Neural cell (in vitro differentiated cells): ENCODE data around the gene MARCHF9.

Source experiments
- EP300 ChIP-seq: fragments of 450-650 bp; conservative IDR thresholded peaks from 2 replicates; pipeline ENCODE4 v1.6.1; 2014; ENCODE audit warnings: antibody characterized with exemption, mild to moderate bottlenecking, moderate library complexity; ENCODE audit not compliant: poor library complexity, severe bottlenecking
- EZH2 ChIP-seq: fragments of 200-600, 300-800 bp; shearing (Covaris generic), sonication (generic); IDR thresholded peaks from 2 replicates; pipeline ENCODE4 v1.6.1; 2014; ENCODE audit warnings: antibody characterized with exemption, low read length, borderline replicate concordance, mild to moderate bottlenecking; ENCODE audit not compliant: insufficient read depth, poor library complexity, severe bottlenecking
- POLR2AphosphoS5 ChIP-seq: IDR thresholded peaks from 2 replicates; pipeline ENCODE4 v1.6.1; 2012
- TAF1 ChIP-seq: IDR thresholded peaks from 2 replicates; pipeline ENCODE4 v1.6.1; 2012; ENCODE audit warnings: low read depth
- TF ChIP-seq, protein P1 (sequence below): fragments of 450-650 bp; IDR thresholded peaks from 2 replicates; pipeline ENCODE4 v1.5.1; 2014; ENCODE audit warnings: antibody characterized with exemption, mild to moderate bottlenecking, moderate library complexity; ENCODE audit not compliant: poor library complexity, severe bottlenecking
- TF ChIP-seq, protein P2 (sequence below): IDR thresholded peaks from 2 replicates; pipeline ENCODE4 v1.6.1; 2012; ENCODE audit warnings: borderline replicate concordance

DNA sequence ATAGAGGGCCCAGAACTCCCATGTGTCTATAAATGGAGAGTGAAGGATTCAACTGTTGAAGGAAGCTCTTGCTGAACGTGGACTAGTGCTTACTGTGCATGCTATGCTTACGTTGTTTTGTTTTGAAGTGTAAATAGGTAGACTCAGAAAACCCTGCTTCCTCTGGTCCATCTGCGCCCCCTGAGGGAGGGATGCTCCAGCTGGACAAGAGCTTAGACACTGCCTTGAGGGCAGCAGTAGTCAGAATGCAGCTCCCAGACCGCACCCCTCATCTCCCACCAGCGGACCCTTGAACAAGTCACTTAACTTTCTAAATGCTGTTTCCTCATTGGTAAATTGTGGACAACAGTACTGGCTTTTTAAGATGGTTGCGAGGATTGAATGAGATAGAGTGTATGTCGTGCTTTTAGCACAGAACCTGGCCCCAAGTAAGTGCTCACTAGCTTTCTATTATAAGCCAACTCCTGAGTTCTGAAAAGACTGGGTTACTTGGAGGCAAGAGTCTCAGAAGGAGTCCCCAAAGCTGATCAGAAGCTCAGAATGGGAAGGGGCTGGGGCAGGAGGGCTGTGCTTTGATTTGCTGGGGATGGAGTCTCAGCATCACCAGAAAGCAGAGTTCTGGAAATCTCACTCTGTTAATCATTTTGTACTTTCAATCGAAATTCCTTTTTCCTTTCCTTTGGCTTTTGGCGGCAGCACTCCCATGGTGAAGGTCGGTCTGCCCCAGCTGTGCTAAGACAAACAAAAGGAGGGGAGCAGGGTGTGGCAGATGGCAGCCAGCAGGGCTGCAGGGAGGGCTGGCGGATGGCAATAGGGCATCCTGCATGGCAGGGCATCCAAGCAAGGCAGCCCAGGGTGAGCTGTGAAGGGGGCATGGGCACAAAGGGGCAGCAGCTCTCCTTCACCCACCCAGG lies 31.9 kb upstream of the MARCHF9 start:
- TF ChIP-seq TAF1, result no peak
- no peak for TF ChIP-seq EZH2
- TF ChIP-seq, protein P1, sequence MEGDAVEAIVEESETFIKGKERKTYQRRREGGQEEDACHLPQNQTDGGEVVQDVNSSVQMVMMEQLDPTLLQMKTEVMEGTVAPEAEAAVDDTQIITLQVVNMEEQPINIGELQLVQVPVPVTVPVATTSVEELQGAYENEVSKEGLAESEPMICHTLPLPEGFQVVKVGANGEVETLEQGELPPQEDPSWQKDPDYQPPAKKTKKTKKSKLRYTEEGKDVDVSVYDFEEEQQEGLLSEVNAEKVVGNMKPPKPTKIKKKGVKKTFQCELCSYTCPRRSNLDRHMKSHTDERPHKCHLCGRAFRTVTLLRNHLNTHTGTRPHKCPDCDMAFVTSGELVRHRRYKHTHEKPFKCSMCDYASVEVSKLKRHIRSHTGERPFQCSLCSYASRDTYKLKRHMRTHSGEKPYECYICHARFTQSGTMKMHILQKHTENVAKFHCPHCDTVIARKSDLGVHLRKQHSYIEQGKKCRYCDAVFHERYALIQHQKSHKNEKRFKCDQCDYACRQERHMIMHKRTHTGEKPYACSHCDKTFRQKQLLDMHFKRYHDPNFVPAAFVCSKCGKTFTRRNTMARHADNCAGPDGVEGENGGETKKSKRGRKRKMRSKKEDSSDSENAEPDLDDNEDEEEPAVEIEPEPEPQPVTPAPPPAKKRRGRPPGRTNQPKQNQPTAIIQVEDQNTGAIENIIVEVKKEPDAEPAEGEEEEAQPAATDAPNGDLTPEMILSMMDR, result no peak
- TF ChIP-seq, protein P2, sequence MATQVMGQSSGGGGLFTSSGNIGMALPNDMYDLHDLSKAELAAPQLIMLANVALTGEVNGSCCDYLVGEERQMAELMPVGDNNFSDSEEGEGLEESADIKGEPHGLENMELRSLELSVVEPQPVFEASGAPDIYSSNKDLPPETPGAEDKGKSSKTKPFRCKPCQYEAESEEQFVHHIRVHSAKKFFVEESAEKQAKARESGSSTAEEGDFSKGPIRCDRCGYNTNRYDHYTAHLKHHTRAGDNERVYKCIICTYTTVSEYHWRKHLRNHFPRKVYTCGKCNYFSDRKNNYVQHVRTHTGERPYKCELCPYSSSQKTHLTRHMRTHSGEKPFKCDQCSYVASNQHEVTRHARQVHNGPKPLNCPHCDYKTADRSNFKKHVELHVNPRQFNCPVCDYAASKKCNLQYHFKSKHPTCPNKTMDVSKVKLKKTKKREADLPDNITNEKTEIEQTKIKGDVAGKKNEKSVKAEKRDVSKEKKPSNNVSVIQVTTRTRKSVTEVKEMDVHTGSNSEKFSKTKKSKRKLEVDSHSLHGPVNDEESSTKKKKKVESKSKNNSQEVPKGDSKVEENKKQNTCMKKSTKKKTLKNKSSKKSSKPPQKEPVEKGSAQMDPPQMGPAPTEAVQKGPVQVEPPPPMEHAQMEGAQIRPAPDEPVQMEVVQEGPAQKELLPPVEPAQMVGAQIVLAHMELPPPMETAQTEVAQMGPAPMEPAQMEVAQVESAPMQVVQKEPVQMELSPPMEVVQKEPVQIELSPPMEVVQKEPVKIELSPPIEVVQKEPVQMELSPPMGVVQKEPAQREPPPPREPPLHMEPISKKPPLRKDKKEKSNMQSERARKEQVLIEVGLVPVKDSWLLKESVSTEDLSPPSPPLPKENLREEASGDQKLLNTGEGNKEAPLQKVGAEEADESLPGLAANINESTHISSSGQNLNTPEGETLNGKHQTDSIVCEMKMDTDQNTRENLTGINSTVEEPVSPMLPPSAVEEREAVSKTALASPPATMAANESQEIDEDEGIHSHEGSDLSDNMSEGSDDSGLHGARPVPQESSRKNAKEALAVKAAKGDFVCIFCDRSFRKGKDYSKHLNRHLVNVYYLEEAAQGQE, result no peak
- TF ChIP-seq POLR2AphosphoS5, result no peak
- TF ChIP-seq EP300, result no peak
